ENCODE data around the gene KRT28. TPM values are rescaled to one million over a fixed set of nuclear protein-coding genes. Genes with fewer than 3 reads are reported as not detected.

Gene KRT28
- polyA plus RNA-seq, 1 donor (not counting 4 experiments of a cell fraction or from before 2014, with no cell fraction given), result not detected

DNA sequence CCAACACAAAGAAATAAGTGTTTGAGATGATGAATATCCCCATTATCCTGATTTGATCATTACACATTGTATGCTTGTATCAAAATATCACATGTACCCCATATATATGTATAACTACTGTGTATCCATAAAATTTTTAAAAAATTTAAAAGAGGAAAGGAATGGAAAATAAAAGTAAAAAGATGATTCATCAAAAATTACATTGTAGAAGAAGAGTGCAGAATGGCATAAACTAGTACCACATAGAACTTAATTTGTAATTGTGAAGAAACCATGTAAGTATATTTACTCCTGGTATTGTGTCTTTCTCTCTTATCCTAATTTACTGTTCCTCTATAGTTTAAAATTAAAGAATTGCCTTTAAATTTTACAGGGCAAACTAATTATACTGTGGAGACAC is 34.1 kb upstream of the KRT28 start:
- Histone ChIP-seq H3K27me3 (ENCODE audit: control insufficient read depth, extremely low read depth, insufficient read depth, low read length) (no peaks in the 10 kb centered on the region), H3K36me3 (ENCODE audit: control insufficient read depth in 2 of 2, extremely low read depth in 1 of 2, insufficient read depth in 2 of 2, low read length in 2 of 2) (peaks cover 2 to 9% of the 10 kb centered on the region in 2 experiments), H3K9me3 (ENCODE audit: control insufficient read depth, low read depth, low read length) (no peaks in the 10 kb centered on the region), H3K4me2 (ENCODE audit: control insufficient read depth, extremely low read depth, insufficient read depth, low read depth, low read length) (no peak overlapping the region), H3K27ac (ENCODE audit: control insufficient read depth, insufficient read depth, low read length) (no peak overlapping the region), H2AFZ (ENCODE audit: control insufficient read depth, low read length) (no peak overlapping the region), H4K20me1 (ENCODE audit: control insufficient read depth, extremely low read depth, insufficient read depth, low read length) (no peaks in the 10 kb centered on the region), H3K9ac (ENCODE audit: control insufficient read depth, extremely low read depth, insufficient read depth, low read length) (no peak overlapping the region), H3K9me1 (ENCODE audit: control insufficient read depth, extremely low read depth, insufficient read depth, low read length) (no peaks in the 10 kb centered on the region), H3K4me3 (ENCODE audit: control insufficient read depth in 2 of 3, extremely low read depth in 1 of 3, insufficient read depth in 2 of 3, low read depth in 1 of 3, low read length in 3 of 3) (no peak overlapping the region), H3K79me2 (ENCODE audit: control insufficient read depth, insufficient read depth, low read length) (no peaks in the 10 kb centered on the region), H3K4me1 (ENCODE audit: control insufficient read depth, extremely low read depth, insufficient read depth, low read length) (no peaks in the 10 kb centered on the region)
- FAIRE-seq, result no peak
- TF ChIP-seq, protein P1, sequence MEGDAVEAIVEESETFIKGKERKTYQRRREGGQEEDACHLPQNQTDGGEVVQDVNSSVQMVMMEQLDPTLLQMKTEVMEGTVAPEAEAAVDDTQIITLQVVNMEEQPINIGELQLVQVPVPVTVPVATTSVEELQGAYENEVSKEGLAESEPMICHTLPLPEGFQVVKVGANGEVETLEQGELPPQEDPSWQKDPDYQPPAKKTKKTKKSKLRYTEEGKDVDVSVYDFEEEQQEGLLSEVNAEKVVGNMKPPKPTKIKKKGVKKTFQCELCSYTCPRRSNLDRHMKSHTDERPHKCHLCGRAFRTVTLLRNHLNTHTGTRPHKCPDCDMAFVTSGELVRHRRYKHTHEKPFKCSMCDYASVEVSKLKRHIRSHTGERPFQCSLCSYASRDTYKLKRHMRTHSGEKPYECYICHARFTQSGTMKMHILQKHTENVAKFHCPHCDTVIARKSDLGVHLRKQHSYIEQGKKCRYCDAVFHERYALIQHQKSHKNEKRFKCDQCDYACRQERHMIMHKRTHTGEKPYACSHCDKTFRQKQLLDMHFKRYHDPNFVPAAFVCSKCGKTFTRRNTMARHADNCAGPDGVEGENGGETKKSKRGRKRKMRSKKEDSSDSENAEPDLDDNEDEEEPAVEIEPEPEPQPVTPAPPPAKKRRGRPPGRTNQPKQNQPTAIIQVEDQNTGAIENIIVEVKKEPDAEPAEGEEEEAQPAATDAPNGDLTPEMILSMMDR (optimal IDR thresholded peaks at IDR 0.05 in 1 of 3, IDR thresholded peaks at IDR 0.05 in 1 of 3, conservative IDR thresholded peaks at IDR 0.05 in 1 of 3; ENCODE audit: extremely low read depth in 1 of 3, insufficient read depth in 2 of 3, low read length in 3 of 3), result no peak
- no peak for TF ChIP-seq EZH2 (IDR thresholded peaks at IDR 0.05; ENCODE audit: low read length)
- no peak for DNase-seq (ENCODE audit: low read depth, low spot score)
- dilution Hi-C loops (cut with MboI; ENCODE audit: extremely low pct_ligation_motif_present, low sequenced_read_pairs), result no loop called here

DNA sequence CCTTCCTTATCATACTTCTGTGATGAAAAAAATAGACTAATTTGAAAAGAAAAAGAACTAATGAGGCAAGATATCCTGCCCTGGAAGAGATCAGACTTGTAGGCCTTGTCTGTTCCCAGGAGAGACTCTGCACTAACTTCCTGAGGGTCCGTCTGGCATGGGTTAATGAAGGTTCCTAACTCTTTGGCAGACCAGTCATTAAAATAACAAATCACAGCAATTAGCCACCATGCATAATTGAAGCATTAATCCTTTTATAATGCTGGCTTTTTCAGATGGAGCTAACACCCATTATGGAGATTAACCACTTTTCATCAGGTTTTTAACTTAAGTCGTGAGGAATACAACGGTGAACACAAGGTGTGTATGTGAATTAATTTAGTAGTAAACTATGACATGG is 33.1 kb upstream of the KRT28 start:
- Histone ChIP-seq H3K27me3 (ENCODE audit: control insufficient read depth, extremely low read depth, insufficient read depth, low read length) (no peaks in the 10 kb centered on the region), H3K79me2 (ENCODE audit: control insufficient read depth, insufficient read depth, low read length) (no peaks in the 10 kb centered on the region)

More for the DNA sequence above, 33.1 kb upstream of the KRT28 start:
- dilution Hi-C loops (cut with MboI; ENCODE audit: extremely low pct_ligation_motif_present, low sequenced_read_pairs), result no loop called here
- TF ChIP-seq, protein P1 (optimal IDR thresholded peaks at IDR 0.05 in 1 of 3, IDR thresholded peaks at IDR 0.05 in 1 of 3, conservative IDR thresholded peaks at IDR 0.05 in 1 of 3; ENCODE audit: extremely low read depth in 1 of 3, insufficient read depth in 2 of 3, low read length in 3 of 3), result no peak
- TF ChIP-seq EZH2 (IDR thresholded peaks at IDR 0.05; ENCODE audit: low read length), result no peak
- Histone ChIP-seq H2AFZ (ENCODE audit: control insufficient read depth, low read length) (no peak overlapping the region), H3K27ac (ENCODE audit: control insufficient read depth, insufficient read depth, low read length) (no peak overlapping the region), H3K4me2 (ENCODE audit: control insufficient read depth, extremely low read depth, insufficient read depth, low read depth, low read length) (no peak overlapping the region), H3K9me3 (ENCODE audit: control insufficient read depth, low read depth, low read length) (no peaks in the 10 kb centered on the region), H4K20me1 (ENCODE audit: control insufficient read depth, extremely low read depth, insufficient read depth, low read length) (no peaks in the 10 kb centered on the region), H3K36me3 (ENCODE audit: control insufficient read depth in 2 of 2, extremely low read depth in 1 of 2, insufficient read depth in 2 of 2, low read length in 2 of 2) (peaks cover 2 to 9% of the 10 kb centered on the region in 2 experiments), H3K4me3 (ENCODE audit: control insufficient read depth in 2 of 3, extremely low read depth in 1 of 3, insufficient read depth in 2 of 3, low read depth in 1 of 3, low read length in 3 of 3) (no peak overlapping the region), H3K9me1 (ENCODE audit: control insufficient read depth, extremely low read depth, insufficient read depth, low read length) (no peaks in the 10 kb centered on the region), H3K4me1 (ENCODE audit: control insufficient read depth, extremely low read depth, insufficient read depth, low read length) (no peaks in the 10 kb centered on the region), H3K9ac (ENCODE audit: control insufficient read depth, extremely low read depth, insufficient read depth, low read length) (no peak overlapping the region)
- DNase-seq (ENCODE audit: low read depth, low spot score) (no peak), FAIRE-seq (no peak)

Data from keratinocyte (primary cell).